Measurements from ENCODE around the gene XRCC1. TPM values are rescaled to one million over a fixed set of nuclear protein-coding genes. Genes with fewer than 3 reads are reported as not detected.

Gene XRCC1
- total and polyA plus RNA-seq, 2 experiments from 2014 or later = 35.3 to 49.5 TPM

DNA sequence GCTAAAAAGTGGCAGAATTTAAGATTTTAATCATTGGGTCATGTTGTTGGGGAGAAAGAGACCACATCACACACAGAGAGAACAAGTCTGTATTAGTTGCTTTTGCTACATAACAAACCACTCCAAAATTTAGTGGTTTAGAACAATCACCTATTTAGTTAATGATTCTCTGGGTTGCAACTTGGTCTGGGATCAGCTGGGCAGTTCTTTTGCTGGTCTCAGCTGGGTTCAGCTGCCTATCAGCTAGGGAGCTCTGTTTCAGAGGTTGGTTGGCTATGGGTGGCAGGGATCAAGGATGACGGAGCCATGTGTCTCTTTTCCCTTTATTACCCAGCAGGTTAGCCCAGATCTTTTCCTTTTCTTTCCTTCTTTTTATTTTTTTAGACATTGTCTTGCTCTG, 9.2 kb upstream of the XRCC1 start (continued):
- no peak for TF ChIP-seq CTCF (conservative IDR thresholded peaks at IDR 0.05; ENCODE audit: low read depth in 2 of 2)
- TF ChIP-seq STAT1 (IDR thresholded peaks at IDR 0.05; ENCODE audit: unreplicated experiment) = no peak
- no peak for TF ChIP-seq EZH2phosphoT487 (IDR thresholded peaks at IDR 0.05; ENCODE audit: unreplicated experiment)
- no peak for TF ChIP-seq POLR2AphosphoS5 (IDR thresholded peaks at IDR 0.05; ENCODE audit: low read depth)
- TF ChIP-seq ZNF114 (CRISPR knock-in tag; IDR thresholded peaks at IDR 0.05) = no peak
- TF ChIP-seq ETS1 (IDR thresholded peaks at IDR 0.05) = no peak
- TF ChIP-seq CREB1 (CRISPR knock-in tag; IDR thresholded peaks at IDR 0.05; ENCODE audit: low read depth) = no peak
- no peak for TF ChIP-seq ZNF331 (CRISPR knock-in tag; IDR thresholded peaks at IDR 0.05; ENCODE audit: low read depth)
- TF ChIP-seq, protein P1, sequence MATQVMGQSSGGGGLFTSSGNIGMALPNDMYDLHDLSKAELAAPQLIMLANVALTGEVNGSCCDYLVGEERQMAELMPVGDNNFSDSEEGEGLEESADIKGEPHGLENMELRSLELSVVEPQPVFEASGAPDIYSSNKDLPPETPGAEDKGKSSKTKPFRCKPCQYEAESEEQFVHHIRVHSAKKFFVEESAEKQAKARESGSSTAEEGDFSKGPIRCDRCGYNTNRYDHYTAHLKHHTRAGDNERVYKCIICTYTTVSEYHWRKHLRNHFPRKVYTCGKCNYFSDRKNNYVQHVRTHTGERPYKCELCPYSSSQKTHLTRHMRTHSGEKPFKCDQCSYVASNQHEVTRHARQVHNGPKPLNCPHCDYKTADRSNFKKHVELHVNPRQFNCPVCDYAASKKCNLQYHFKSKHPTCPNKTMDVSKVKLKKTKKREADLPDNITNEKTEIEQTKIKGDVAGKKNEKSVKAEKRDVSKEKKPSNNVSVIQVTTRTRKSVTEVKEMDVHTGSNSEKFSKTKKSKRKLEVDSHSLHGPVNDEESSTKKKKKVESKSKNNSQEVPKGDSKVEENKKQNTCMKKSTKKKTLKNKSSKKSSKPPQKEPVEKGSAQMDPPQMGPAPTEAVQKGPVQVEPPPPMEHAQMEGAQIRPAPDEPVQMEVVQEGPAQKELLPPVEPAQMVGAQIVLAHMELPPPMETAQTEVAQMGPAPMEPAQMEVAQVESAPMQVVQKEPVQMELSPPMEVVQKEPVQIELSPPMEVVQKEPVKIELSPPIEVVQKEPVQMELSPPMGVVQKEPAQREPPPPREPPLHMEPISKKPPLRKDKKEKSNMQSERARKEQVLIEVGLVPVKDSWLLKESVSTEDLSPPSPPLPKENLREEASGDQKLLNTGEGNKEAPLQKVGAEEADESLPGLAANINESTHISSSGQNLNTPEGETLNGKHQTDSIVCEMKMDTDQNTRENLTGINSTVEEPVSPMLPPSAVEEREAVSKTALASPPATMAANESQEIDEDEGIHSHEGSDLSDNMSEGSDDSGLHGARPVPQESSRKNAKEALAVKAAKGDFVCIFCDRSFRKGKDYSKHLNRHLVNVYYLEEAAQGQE (IDR thresholded peaks at IDR 0.05; ENCODE audit: unreplicated experiment) = no peak
- TF ChIP-seq JUNB (IDR thresholded peaks at IDR 0.05; ENCODE audit: unreplicated experiment) = no peak

- Mint-ChIP-seq H3K27ac (no peak overlapping the region), H3K4me1 (peaks cover 17% of the 10 kb centered on the region), H3K27me3 (ENCODE audit: insufficient read depth, low read depth, poor library complexity) (peaks cover 3% of the 10 kb centered on the region), H3K4me3 (no peak overlapping the region), H3K9me3 (no peaks in the 10 kb centered on the region; the same call in 2 of the 3 replicates), H3K36me3 (ENCODE audit: low read depth) (peaks cover 11% of the 10 kb centered on the region)
- Histone ChIP-seq H3K4me3 (no peak overlapping the region), H4K20me1 (replicated peaks; ENCODE audit: insufficient read depth) (no peaks in the 10 kb centered on the region; the same call in 1 of the 2 replicates), H3K9me2 (ENCODE audit: insufficient read depth) (no peaks in the 10 kb centered on the region), H2AFZ (no peak overlapping the region), H3F3A (replicated peaks; ENCODE audit: low read depth) (no peaks in the 10 kb centered on the region), H3K4me2 (no peak overlapping the region), H3K79me2 (replicated peaks; ENCODE audit: insufficient read depth) (peaks cover 4% of the 10 kb centered on the region; the same call in 1 of the 2 replicates), H3K27ac (ENCODE audit: low read depth) (no peak overlapping the region), H3K27me3 (ENCODE audit: insufficient read depth) (no peaks in the 10 kb centered on the region), H3K4me1 (ENCODE audit: insufficient read depth) (peaks cover 5% of the 10 kb centered on the region; the same call in 1 of the 2 replicates), H3K36me3 (ENCODE audit: insufficient read depth) (no peaks in the 10 kb centered on the region; the same call in 1 of the 2 replicates)
- DNase-seq (ENCODE audit: low spot score) (no peak), ATAC-seq (no peak)
- TF ChIP-seq CTCF (conservative IDR thresholded peaks at IDR 0.05; ENCODE audit: low read depth in 2 of 2) (no peak), POLR2AphosphoS5 (IDR thresholded peaks at IDR 0.05; ENCODE audit: low read depth) (no peak), EZH2 (IDR thresholded peaks at IDR 0.05; ENCODE audit: low read depth, unreplicated experiment) (no peak), JUNB (IDR thresholded peaks at IDR 0.05; ENCODE audit: unreplicated experiment) (no peak), ETS1 (IDR thresholded peaks at IDR 0.05) (no peak), ZNF114 (CRISPR knock-in tag; IDR thresholded peaks at IDR 0.05) (no peak), CREB1 (CRISPR knock-in tag; IDR thresholded peaks at IDR 0.05; ENCODE audit: low read depth) (no peak), EZH2phosphoT487 (IDR thresholded peaks at IDR 0.05; ENCODE audit: unreplicated experiment) (no peak), ZNF331 (CRISPR knock-in tag; IDR thresholded peaks at IDR 0.05; ENCODE audit: low read depth) (no peak), NANOG (IDR thresholded peaks at IDR 0.05; ENCODE audit: borderline replicate concordance) (no peak), STAT1 (IDR thresholded peaks at IDR 0.05; ENCODE audit: unreplicated experiment) (no peak)
- TF ChIP-seq, protein P1 (IDR thresholded peaks at IDR 0.05; ENCODE audit: unreplicated experiment) = no peak
These were observed 7.2 kb upstream of the XRCC1 start for GRCh38 chr19:43582495-43582894.
